Activated CD8-positive, alpha-beta memory T cell treated with anti-CD3 and anti-CD28 coated beads for 36 hours (primary cell): ENCODE measurements around the gene YY1. TPM values are rescaled to one million over a fixed set of nuclear protein-coding genes. Genes with fewer than 3 reads are reported as not detected.
"Not testable (repeated sequence)": the region's sequence is repeated elsewhere in the genome, so short reads cannot be mapped to it uniquely, and the experiment has no call there.

Source experiments
- CTCF ChIA-PET: fragments of 350-600 bp; sonication (Branson Sonifier 250); formaldehyde crosslinking; loops from one replicate; lab custom pipeline; 2021; ENCODE audit warnings: antibody characterized with exemption; lab: Charles Lee
- POLR2A ChIA-PET: fragments of 350-600 bp; sonication (Branson Sonifier 250); formaldehyde crosslinking; loops from one replicate; lab custom pipeline; 2021; ENCODE audit warnings: antibody characterized with exemption; lab: Charles Lee
- total RNA-seq, 2 experiments: library from RNA; stranded (reverse); gene quantifications; one replicate each; pipeline ENCODE4 v1.2.3, GENCODE V29; 2021

The YY1 gene
- total RNA-seq, 2 experiments from 2014 or later, result 108 to 109 TPM

- CTCF ChIA-PET, result interaction anchor here (1.0 to 2.7 kb wide), 15 partner anchors 8 to 91 kb away, joined by 3 to 15 read pairs (median 5); partner anchors contain the start of gene SLC25A29
- POLR2A ChIA-PET, result interaction anchor here (0.5 kb wide), 1 partner anchor 287 kb away, joined by 3 read pairs; no protein-coding TSS in a partner anchor
These were observed 47.7 kb downstream of the YY1 start for GRCh38 chr14:100286484-100287191.

- POLR2A ChIA-PET, result no interaction called here
- CTCF ChIA-PET, result interaction anchor here (1.1 to 2.7 kb wide), 4 partner anchors 7 to 90 kb away, joined by 3 to 15 read pairs (median 8); no protein-coding TSS in a partner anchor
These were observed 48.5 kb downstream of the YY1 start for GRCh38 chr14:100287202-100287997.

- CTCF ChIA-PET, result interaction anchor here (1.1 to 2.7 kb wide), 2 partner anchors 16 to 90 kb away, joined by 3 to 11 read pairs; no protein-coding TSS in a partner anchor
These were observed 49.0 kb downstream of the YY1 start for GRCh38 chr14:100287998-100288295.

GRCh38 chr14:100288382-100289185 lies 49.6 kb downstream of the YY1 start:
- POLR2A ChIA-PET, result no interaction called here
- CTCF ChIA-PET, result no interaction called here

More at GRCh38 chr14:100287998-100288295, 49.0 kb downstream of the YY1 start:
- POLR2A ChIA-PET, result not testable (repeated sequence)

- POLR2A ChIA-PET, result no interaction called here
These were observed 51.1 kb downstream of the YY1 start for GRCh38 chr14:100289916-100290606.

GRCh38 chr14:100290607-100291304 lies 51.8 kb downstream of the YY1 start:
- ChIA-PET CTCF (interaction anchor here (1.0 to 1.3 kb wide), 2 partner anchors 13 to 87 kb away, joined by 3 to 4 read pairs; no protein-coding TSS in a partner anchor), POLR2A (no interaction called here)

More at GRCh38 chr14:100289916-100290606, 51.1 kb downstream of the YY1 start:
- CTCF ChIA-PET, result interaction anchor here (0.6 to 1.3 kb wide), 3 partner anchors 13 to 88 kb away, joined by 3 to 4 read pairs (median 4); no protein-coding TSS in a partner anchor

GRCh38 chr14:100291305-100292075 lies 52.5 kb downstream of the YY1 start:
- POLR2A ChIA-PET, result no interaction called here
- CTCF ChIA-PET, result no interaction called here

GRCh38 chr14:100292301-100292775 lies 53.4 kb downstream of the YY1 start:
- ChIA-PET POLR2A (no interaction called here), CTCF (interaction anchor here (0.6 kb wide), 1 partner anchor 299 kb away, joined by 4 read pairs; no protein-coding TSS in a partner anchor)

GRCh38 chr14:100292776-100293461 lies 54.0 kb downstream of the YY1 start:
- POLR2A ChIA-PET, result no interaction called here
- CTCF ChIA-PET, result interaction anchor here (0.6 kb wide), 1 partner anchor 299 kb away, joined by 4 read pairs; no protein-coding TSS in a partner anchor

- ChIA-PET CTCF (interaction anchor here (2.3 kb wide), 1 partner anchor 8 kb away, joined by 15 read pairs; no protein-coding TSS in a partner anchor), POLR2A (no interaction called here)
These were observed 54.7 kb downstream of the YY1 start for GRCh38 chr14:100293497-100294212.

GRCh38 chr14:100294213-100294962 lies 55.4 kb downstream of the YY1 start:
- CTCF ChIA-PET, result interaction anchor here (2.3 kb wide), 1 partner anchor 8 kb away, joined by 15 read pairs; no protein-coding TSS in a partner anchor
- POLR2A ChIA-PET, result no interaction called here

- ChIA-PET POLR2A (no interaction called here), CTCF (interaction anchor here (2.3 kb wide), 1 partner anchor 9 kb away, joined by 15 read pairs; no protein-coding TSS in a partner anchor)
These were observed 56.0 kb downstream of the YY1 start for GRCh38 chr14:100294963-100295330.

GRCh38 chr14:100295376-100296105 lies 56.6 kb downstream of the YY1 start:
- ChIA-PET CTCF (interaction anchor here (0.8 to 2.3 kb wide), 2 partner anchors 10 to 51 kb away, joined by 3 to 15 read pairs; no protein-coding TSS in a partner anchor), POLR2A (no interaction called here)

- POLR2A ChIA-PET, result interaction anchor here (0.6 kb wide), 2 partner anchors 61 to 82 kb away, joined by 3 to 6 read pairs; no protein-coding TSS in a partner anchor
These were observed 57.2 kb downstream of the YY1 start for GRCh38 chr14:100296106-100296651.

More at GRCh38 chr14:100296106-100296651, 57.2 kb downstream of the YY1 start:
- CTCF ChIA-PET, result interaction anchor here (0.8 to 2.3 kb wide), 3 partner anchors 10 to 50 kb away, joined by 3 to 15 read pairs (median 5); no protein-coding TSS in a partner anchor
